Motor neuron (in vitro differentiated cells): Measurements from ENCODE around the gene CSNK1G3. TPM values are rescaled to one million over a fixed set of nuclear protein-coding genes. Genes with fewer than 3 reads are reported as not detected.

Source experiments
- ATAC-seq, 8 experiments: fragments of 200-7000 bp; cut with Tn5 transposase; replicated peaks in 6 of 8; 2 replicates each; pipeline ENCODE4 v1.8.0; 2021; ENCODE audit warnings: mild to moderate bottlenecking in 8 of 8, moderate library complexity in 8 of 8
- H3K27ac ChIP-seq, 2 donors: fragments of 250-450 bp; sonication (Bioruptor Pico); 2 replicates each; pipeline ENCODE4 v1.9.0; 2021; ENCODE audit warnings: antibody characterized with exemption in 2 of 2, mild to moderate bottlenecking in 2 of 2, moderate library complexity in 1 of 2
- H3K4me1 ChIP-seq, 2 donors: fragments of 250-450 bp; sonication (Bioruptor Pico); replicated peaks in 1 of 2; 2 replicates each; pipeline ENCODE4 v1.6.1; 2021; ENCODE audit warnings: antibody characterized with exemption in 2 of 2, mild to moderate bottlenecking in 2 of 2, moderate library complexity in 1 of 2
- H3K4me3 ChIP-seq, 5 donors: fragments of 250-450 bp; sonication (Bioruptor Pico); 2 replicates each; pipeline ENCODE4 v1.9.0; 2021; ENCODE audit warnings: antibody characterized with exemption in 5 of 5, mild to moderate bottlenecking in 5 of 5, moderate library complexity in 4 of 5
- WGBS, 10 experiments: fragments of 450-650 bp; shearing (Covaris generic); methylation state at CpG; one replicate each; pipeline ENCODE4 v1.0.0; 2022; 5-methylcytosine and 5-hydroxymethylcytosine counted together
- in situ Hi-C, 9 experiments: fragments of 400-800 bp; cut with MboI; loops; one replicate each; pipeline ENCODE4 v1.15.0; 2021; ENCODE audit warnings: low sequenced_read_pairs in 9 of 9, low pct_unique_long_range_greater_than_20kb in 2 of 9; ENCODE audit not compliant: unreplicated experiment in 9 of 9
- total RNA-seq, 8 experiments: library from RNA; unstranded; fragments of 300-600 nt; gene quantifications; 2 replicates each; pipeline versions ENCODE4 v1.2.3 to v1.2.4, GENCODE V29; 2022

CSNK1G3 gene
- total RNA-seq, 8 experiments from 2014 or later: 27.0 to 56.9 (median 40.2) TPM

GRCh38 chr5:123520677-123521247 is 8.8 kb downstream of the CSNK1G3 start:
- no peak for ATAC-seq
- H3K27ac ChIP-seq: no peak overlapping the region
- H3K4me1 ChIP-seq: no peaks in the 10 kb centered on the region
- in situ Hi-C loops: no loop called here
- no peak overlapping the region for H3K4me3 ChIP-seq

GRCh38 chr5:123524146-123524545 is 12.2 kb downstream of the CSNK1G3 start:
- Histone ChIP-seq H3K27ac (no peak overlapping the region), H3K4me1 (no peaks in the 10 kb centered on the region), H3K4me3 (no peak overlapping the region)
- ATAC-seq: peak in 1 of 8 experiments; percentile 50
- 4 to 100% (median 88%) methylated on average over 2 to 4 of the region's 4 CpGs; no CpG with 5 or more reads in 1 of the 10 experiments for WGBS, 10 experiments
- in situ Hi-C loops: no loop called here

GRCh38 chr5:123527190-123527589 is 15.2 kb downstream of the CSNK1G3 start:
- no peak overlapping the region for H3K27ac ChIP-seq
- in situ Hi-C loops: no loop called here
- ATAC-seq: no peak
- no peak overlapping the region for H3K4me3 ChIP-seq
- peaks cover 0 to 2% of the 10 kb centered on the region in 2 donors for H3K4me1 ChIP-seq

GRCh38 chr5:123528065-123528464 is 16.1 kb downstream of the CSNK1G3 start:
- no peak overlapping the region for H3K27ac ChIP-seq
- H3K4me1 ChIP-seq: peaks cover 0 to 2% of the 10 kb centered on the region in 2 donors
- no peak overlapping the region for H3K4me3 ChIP-seq
- in situ Hi-C loops: no loop called here
- ATAC-seq: no peak

GRCh38 chr5:123528878-123529277 is 16.9 kb downstream of the CSNK1G3 start:
- Histone ChIP-seq H3K4me3 (no peak overlapping the region), H3K4me1 (peaks cover 0 to 2% of the 10 kb centered on the region in 2 donors), H3K27ac (no peak overlapping the region)
- 83 to 100% (median 100%) methylated on average over 1 to 4 of the region's 4 CpGs; no CpG with 5 or more reads in 1 of the 10 experiments for WGBS, 10 experiments
- ATAC-seq: no peak
- in situ Hi-C loops: no loop called here

GRCh38 chr5:123530728-123531127 is 18.8 kb downstream of the CSNK1G3 start:
- no peak overlapping the region for H3K4me3 ChIP-seq
- H3K4me1 ChIP-seq: peaks cover 0 to 2% of the 10 kb centered on the region in 2 donors
- no peak overlapping the region for H3K27ac ChIP-seq
- WGBS, 10 experiments: 73 to 100% (median 93%) methylated on average over 1 to 3 of the region's 3 CpGs; no CpG with 5 or more reads in 1 of the 10 experiments
- no peak for ATAC-seq
- in situ Hi-C loops: no loop called here

- Histone ChIP-seq H3K4me1 (peaks cover 0 to 3% of the 10 kb centered on the region in 2 donors), H3K4me3 (no peak overlapping the region), H3K27ac (no peak overlapping the region)
- no peak for ATAC-seq
- 80 to 100% (median 91%) methylated on average over 1 of the region's 1 CpG; no CpG with 5 or more reads in 1 of the 10 experiments for WGBS, 10 experiments
- in situ Hi-C loops: no loop called here
Measured at GRCh38 chr5:123535648-123536047, 23.7 kb downstream of the CSNK1G3 start.

- Histone ChIP-seq H3K4me1 (peaks cover 0 to 3% of the 10 kb centered on the region in 2 donors), H3K4me3 (no peak overlapping the region), H3K27ac (no peak overlapping the region)
- WGBS, 10 experiments: 83 to 100% (median 94%) methylated on average over 1 to 2 of the region's 2 CpGs; no CpG with 5 or more reads in 1 of the 10 experiments
- ATAC-seq: no peak
- in situ Hi-C loops: no loop called here
Measured at GRCh38 chr5:123537256-123537655, 25.3 kb downstream of the CSNK1G3 start.

- Histone ChIP-seq H3K4me3 (no peak overlapping the region), H3K4me1 (peaks cover 0 to 3% of the 10 kb centered on the region in 2 donors), H3K27ac (no peak overlapping the region)
- in situ Hi-C loops: no loop called here
- WGBS, 10 experiments: 60 to 100% (median 83%) methylated on average over 1 to 2 of the region's 2 CpGs; no CpG with 5 or more reads in 1 of the 10 experiments
- no peak for ATAC-seq
Measured at GRCh38 chr5:123537845-123538244, 25.9 kb downstream of the CSNK1G3 start.

GRCh38 chr5:123538670-123539459 is 26.9 kb downstream of the CSNK1G3 start:
- no peak overlapping the region for H3K4me3 ChIP-seq
- in situ Hi-C loops: no loop called here
- WGBS, 10 experiments: 69 to 97% (median 85%) methylated on average over 2 to 8 of the region's 8 CpGs
- H3K27ac ChIP-seq: no peak overlapping the region
- ATAC-seq: peak in 5 of 8 experiments; percentile 8 to 93 (median 42)
- H3K4me1 ChIP-seq: peaks cover 0 to 3% of the 10 kb centered on the region in 2 donors

- in situ Hi-C loops: no loop called here
- 69 to 100% (median 94%) methylated on average over 3 to 7 of the region's 7 CpGs for WGBS, 10 experiments
- no peak overlapping the region for H3K4me3 ChIP-seq
- peaks cover 0 to 3% of the 10 kb centered on the region in 2 donors for H3K4me1 ChIP-seq
- no peak for ATAC-seq
- no peak overlapping the region for H3K27ac ChIP-seq
Measured at GRCh38 chr5:123540534-123540933, 28.6 kb downstream of the CSNK1G3 start.

- WGBS, 10 experiments: 89 to 100% (median 100%) methylated on average over 1 to 3 of the region's 3 CpGs; no CpG with 5 or more reads in 1 of the 10 experiments
- in situ Hi-C loops: no loop called here
- no peak for ATAC-seq
- Histone ChIP-seq H3K27ac (no peak overlapping the region), H3K4me3 (no peak overlapping the region), H3K4me1 (peaks cover 0 to 3% of the 10 kb centered on the region in 2 donors)
Measured at GRCh38 chr5:123543438-123543837, 31.5 kb downstream of the CSNK1G3 start.

GRCh38 chr5:123545506-123545905 is 33.5 kb downstream of the CSNK1G3 start:
- ATAC-seq: peak in 1 of 8 experiments; percentile 25
- WGBS, 10 experiments: 26 to 96% (median 86%) methylated on average over 3 to 7 of the region's 7 CpGs; no CpG with 5 or more reads in 1 of the 10 experiments
- no peak overlapping the region for H3K4me3 ChIP-seq

More at GRCh38 chr5:123545506-123545905, 33.5 kb downstream of the CSNK1G3 start:
- H3K4me1 ChIP-seq: no peaks in the 10 kb centered on the region
- H3K27ac ChIP-seq: no peak overlapping the region
- in situ Hi-C loops: no loop called here
